ENCODE data around the gene LYPD6.
A peak's percentile ranks its signal among the peaks of the same experiment; 100 is the strongest.

GRCh38 chr2:149329489-149330126 is 779 bp upstream of the LYPD6 start:
- TF ChIP-seq RAD21 (IDR thresholded peaks at IDR 0.05; ENCODE audit: low read depth) (peak; percentile 48), EP300 (IDR thresholded peaks at IDR 0.05; ENCODE audit: borderline replicate concordance) (no peak), TAF1 (IDR thresholded peaks at IDR 0.05; ENCODE audit: low read depth) (peak; percentile 53; the same call in 1 of the 2 replicates), CEBPB (IDR thresholded peaks at IDR 0.05) (no peak)

Data from Ishikawa (cell line).